A673 (cell line): Measurements from ENCODE around the gene LPP. TPM values are rescaled to one million over a fixed set of nuclear protein-coding genes. Genes with fewer than 3 reads are reported as not detected.

Source experiments
- BruUV-seq: library from RNA; stranded (reverse); fragments of 400-500 nt; replicated peaks from 2 replicates; lab custom pipeline; 2021; lab: Mats Ljungman, UMichigan
- CTCF ChIA-PET: fragments of 300-600 bp; sonication (Branson Sonifier 250); formaldehyde crosslinking; loops from one replicate; lab custom pipeline; 2022; ENCODE audit warnings: antibody characterized with exemption; lab: Charles Lee
- POLR2A ChIA-PET: fragments of 300-600 bp; sonication (Branson Sonifier 250); formaldehyde crosslinking; loops from one replicate; lab custom pipeline; 2022; ENCODE audit warnings: antibody characterized with exemption; ENCODE audit not compliant: low non-redundant PET; lab: Charles Lee
- DNase-seq: peaks from one replicate; pipeline ENCODE4 v3.0.0-alpha.2; 2015; ENCODE audit warnings: low spot score
- H3K27ac ChIP-seq: fragments of 200-600 bp; sonication (generic); 2 replicates; pipeline ENCODE4 v1.5.1; 2016; ENCODE audit warnings: mixed run types, low read depth, mild to moderate bottlenecking, mixed read lengths, antibody characterized with exemption, low read length; ENCODE audit not compliant: poor library complexity, severe bottlenecking
- H3K27me3 ChIP-seq: fragments of 200-600 bp; sonication (generic); replicated peaks from 2 replicates; pipeline ENCODE4 v1.6.1; 2017; ENCODE audit warnings: mixed run types, low read depth, mild to moderate bottlenecking, mixed read lengths, antibody characterized with exemption, low read length; ENCODE audit not compliant: insufficient read depth, poor library complexity
- H3K36me3 ChIP-seq: fragments of 200-600 bp; sonication (generic); 2 replicates; pipeline ENCODE4 v1.6.1; 2016; ENCODE audit warnings: mixed run types, mild to moderate bottlenecking, mixed read lengths, antibody characterized with exemption, low read length; ENCODE audit not compliant: insufficient read depth, poor library complexity, severe bottlenecking
- H3K4me1 ChIP-seq: fragments of 200-600 bp; sonication (generic); 2 replicates; pipeline ENCODE4 v1.6.1; 2017; ENCODE audit warnings: mixed run types, mild to moderate bottlenecking, mixed read lengths, antibody characterized with exemption, low read length; ENCODE audit not compliant: insufficient read depth, poor library complexity, severe bottlenecking
- H3K4me3 ChIP-seq: fragments of 200-600 bp; sonication (generic); 2 replicates; pipeline ENCODE4 v1.5.1; 2016; ENCODE audit warnings: low read depth, mixed run types, mild to moderate bottlenecking, mixed read lengths, low read length; ENCODE audit not compliant: poor library complexity, severe bottlenecking
- H3K9me3 ChIP-seq: fragments of 200-600 bp; sonication (generic); 2 replicates; pipeline ENCODE4 v1.6.1; 2016; ENCODE audit warnings: mixed run types, low read depth, mild to moderate bottlenecking, mixed read lengths, antibody characterized with exemption, low read length; ENCODE audit not compliant: poor library complexity, severe bottlenecking
- CTCF ChIP-seq: fragments of 300-800, 200-600 bp; sonication (generic); conservative IDR thresholded peaks from 2 replicates; pipeline ENCODE4 v1.5.1; 2017; ENCODE audit warnings: low read depth, mild to moderate bottlenecking, antibody characterized with exemption, low read length, moderate library complexity, mixed read lengths
- EZH2 ChIP-seq: fragments of 200-600 bp; sonication (generic); IDR thresholded peaks from 2 replicates; pipeline ENCODE4 v1.6.1; 2017; ENCODE audit warnings: borderline replicate concordance, low read depth, mild to moderate bottlenecking, mixed read lengths, antibody characterized with exemption, low read length; ENCODE audit not compliant: poor library complexity, severe bottlenecking
- intact Hi-C: fragments of 100-400 bp; cut with micrococcal nuclease; formaldehyde crosslinking; loops from one replicate; pipeline ENCODE4 v1.10.0; 2022; ENCODE audit not compliant: unreplicated experiment
- total RNA-seq: library from RNA; stranded (reverse); gene quantifications from 2 replicates; pipeline ENCODE4 v1.2.3, GENCODE V29; 2021

LPP gene
- total RNA-seq, 1 experiment from 2014 or later = 39.7 TPM

- ChIA-PET POLR2A (no interaction called here), CTCF (no interaction called here)
- Histone ChIP-seq H3K27me3 (no peaks in the 10 kb centered on the region), H3K27ac (no peak overlapping the region), H3K36me3 (no peaks in the 10 kb centered on the region), H3K9me3 (no peaks in the 10 kb centered on the region), H3K4me1 (peaks cover 22% of the 10 kb centered on the region), H3K4me3 (no peak overlapping the region)
- TF ChIP-seq CTCF = no peak
- TF ChIP-seq EZH2 = no peak
- DNase-seq = no peak
- intact Hi-C loops = loop anchor here (10.0 kb wide), 1 partner anchor 837 kb away; the partner anchor contains the start of gene BCL6
- no TSS peak for BruUV-seq
Observed at GRCh38 chr3:188581792-188582191, 427.8 kb downstream of the LPP start.

GRCh38 chr3:188583341-188584161 is 429.6 kb downstream of the LPP start:
- Histone ChIP-seq H3K9me3 (no peaks in the 10 kb centered on the region), H3K36me3 (no peaks in the 10 kb centered on the region), H3K27me3 (no peaks in the 10 kb centered on the region), H3K4me1 (peaks cover 22% of the 10 kb centered on the region), H3K27ac (peak overlapping the region; percentile 9), H3K4me3 (peak overlapping the region; percentile 19)
- TF ChIP-seq EZH2 = no peak
- BruUV-seq = no TSS peak
- DNase-seq = peak; percentile 11
- ChIA-PET POLR2A (interaction anchor here (0.7 kb wide), 1 partner anchor 607 kb away, joined by 4 read pairs; no protein-coding TSS in a partner anchor), CTCF (no interaction called here)
- intact Hi-C loops = loop anchor here (10.0 kb wide), 1 partner anchor 839 kb away; the partner anchor contains the start of gene BCL6

GRCh38 chr3:188584162-188584529 is 430.2 kb downstream of the LPP start:
- intact Hi-C loops = loop anchor here (10.0 kb wide), 1 partner anchor 839 kb away; the partner anchor contains the start of gene BCL6
- Histone ChIP-seq H3K27me3 (no peaks in the 10 kb centered on the region), H3K4me1 (peaks cover 22% of the 10 kb centered on the region), H3K9me3 (no peaks in the 10 kb centered on the region), H3K4me3 (peak overlapping the region; percentile 19), H3K27ac (peak overlapping the region; percentile 9), H3K36me3 (no peaks in the 10 kb centered on the region)
- DNase-seq = peak; percentile 66
- ChIA-PET CTCF (no interaction called here), POLR2A (interaction anchor here (0.7 kb wide), 1 partner anchor 608 kb away, joined by 4 read pairs; no protein-coding TSS in a partner anchor)
- BruUV-seq = no TSS peak
- TF ChIP-seq EZH2 (no peak), CTCF (no peak)
